Measurements from ENCODE around the gene IL10. TPM values are rescaled to one million over a fixed set of nuclear protein-coding genes. Genes with fewer than 3 reads are reported as not detected.

IL10 gene
- total RNA-seq, 1 experiment from 2014 or later = not detected

Other genes with a start within 250 kb of the IL10 start
- gene EIF2D, start 160.0 kb downstream of the IL10 start, total RNA-seq (2014; rRNA removed; shearing (Covaris generic)) = 41.0 and 53.8 TPM in 2 replicates
- gene DYRK3, start 137.0 kb downstream of the IL10 start, total RNA-seq (2014; rRNA removed; shearing (Covaris generic)) = 3.9 and 11.2 TPM in 2 replicates
- 45.4 and 58.6 TPM in 2 replicates for gene MAPKAPK2, start 87.6 kb downstream of the IL10 start, total RNA-seq (2014; rRNA removed; shearing (Covaris generic))
- gene IL19, start 1.7 kb downstream of the IL10 start, total RNA-seq (2014; rRNA removed; shearing (Covaris generic)) = not detected in 2 replicates
- gene IL20, start 93.1 kb upstream of the IL10 start, total RNA-seq (2014; rRNA removed; shearing (Covaris generic)) = 0.25 and 0.53 TPM in 2 replicates
- gene IL24, start 124.9 kb upstream of the IL10 start, total RNA-seq (2014; rRNA removed; shearing (Covaris generic)) = 1.5 and 3.5 TPM in 2 replicates
- gene FCMR, start 149.4 kb upstream of the IL10 start, total RNA-seq (2014; rRNA removed; shearing (Covaris generic)) = 2.0 and 11.7 TPM in 2 replicates
- gene PIGR, start 174.0 kb upstream of the IL10 start, total RNA-seq (2014; rRNA removed; shearing (Covaris generic)) = not detected in 2 replicates
- not detected in 2 replicates for gene FCAMR, start 198.0 kb upstream of the IL10 start, total RNA-seq (2014; rRNA removed; shearing (Covaris generic))

Measured in SJSA1 (cell line).